Stimulated activated CD4-positive, alpha-beta T cell treated with anti-CD3 and anti-CD28 coated beads, Interleukin-1b, Interleukin-23, amount 100 ng/mL, for 4 hours (primary cell): ENCODE measurements around the gene IL12RB2.

Experiments used
- DNase-seq, 2 donors: peaks; one replicate each; pipeline ENCODE4 v3.0.0-alpha.2; 2020; ENCODE audit warnings: low read depth in 2 of 2

IL12RB2 gene

DNA sequence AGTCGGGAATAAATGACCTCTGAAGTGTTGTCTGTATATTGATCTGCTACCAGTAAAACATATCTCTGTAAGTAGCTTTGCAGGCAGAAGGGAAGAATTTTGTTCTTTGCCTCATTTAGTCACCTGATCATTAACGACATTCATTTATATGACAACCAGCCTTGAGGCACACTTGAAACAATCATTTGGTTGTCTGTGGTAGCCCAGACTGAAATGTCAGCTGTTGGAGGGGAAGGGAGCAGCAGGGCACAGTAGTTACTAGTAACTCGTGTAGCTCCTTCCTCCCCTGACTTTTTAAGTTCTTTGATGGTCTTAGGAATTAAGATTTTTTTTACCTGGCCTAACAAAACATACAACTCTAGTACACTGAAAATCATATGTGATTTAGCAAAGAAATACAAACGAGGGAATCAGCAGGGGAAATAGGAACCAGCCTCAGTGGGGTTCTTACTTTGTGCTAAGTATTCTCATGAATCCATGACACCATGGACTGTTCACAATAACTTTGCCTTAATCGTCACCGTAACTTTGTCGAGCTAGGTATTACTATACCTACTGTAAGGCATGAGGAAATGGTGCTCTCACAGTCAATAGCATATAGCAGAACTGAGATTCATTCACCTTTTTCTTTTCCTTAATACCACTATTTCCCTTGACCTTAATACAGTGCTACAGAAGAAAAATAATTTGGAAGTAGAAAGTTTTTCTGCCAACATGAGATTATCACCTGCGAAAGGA is 6.4 kb downstream of the IL12RB2 start:
- no peak for DNase-seq

DNA sequence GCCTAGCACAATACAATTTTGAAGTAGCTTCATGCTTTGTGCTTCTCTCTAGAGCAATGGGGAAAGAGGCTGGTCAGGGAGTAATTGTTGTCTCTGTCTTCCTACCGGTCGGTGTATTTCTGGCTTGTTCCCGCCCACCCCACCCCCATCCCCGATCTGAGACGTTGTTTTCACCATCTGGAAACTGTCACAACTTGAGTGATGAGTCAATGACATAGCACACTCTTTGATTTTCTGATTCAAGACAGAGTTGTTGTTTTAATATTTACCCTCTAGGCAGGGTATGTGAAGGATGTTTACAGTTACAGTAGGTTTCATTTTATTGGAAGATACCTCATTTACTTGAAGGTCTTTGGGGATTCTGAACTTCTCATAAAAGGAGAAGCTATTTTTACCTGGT is 7.0 kb downstream of the IL12RB2 start:
- no peak for DNase-seq

DNA sequence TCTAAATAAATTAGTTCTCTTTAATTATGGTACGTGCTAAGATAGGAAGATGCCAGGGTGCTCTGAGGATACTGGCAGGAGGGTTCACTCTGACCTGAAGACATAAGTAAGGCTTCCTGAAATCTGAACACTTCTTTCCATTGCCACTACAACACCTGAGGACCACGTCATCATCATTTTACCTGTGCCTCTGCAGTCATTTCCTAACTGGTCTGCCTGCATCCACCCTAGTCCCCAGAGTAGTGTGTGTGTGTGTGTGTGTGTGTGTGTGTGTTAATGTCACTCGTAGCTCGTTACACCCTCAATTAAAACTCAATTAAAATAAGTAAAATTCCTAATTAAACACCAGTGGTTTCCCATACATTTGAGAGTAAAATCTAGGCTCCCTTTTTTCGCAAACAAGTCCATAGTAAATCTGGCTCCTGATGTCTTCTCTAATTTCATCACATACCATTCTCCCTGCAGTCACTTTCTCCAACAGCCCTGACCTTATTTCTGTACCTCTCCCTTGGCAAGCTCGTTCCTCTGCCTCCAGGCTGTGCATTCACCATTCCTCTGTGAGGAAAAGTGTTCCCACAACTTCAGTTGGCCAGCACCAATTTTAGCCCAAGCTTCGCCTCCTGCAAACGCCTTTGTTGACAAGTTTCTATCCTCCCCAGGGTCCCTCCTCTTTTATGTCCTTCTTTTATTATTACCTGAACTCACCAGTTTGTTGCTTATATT is 8.7 kb downstream of the IL12RB2 start:
- DNase-seq = no peak

DNA sequence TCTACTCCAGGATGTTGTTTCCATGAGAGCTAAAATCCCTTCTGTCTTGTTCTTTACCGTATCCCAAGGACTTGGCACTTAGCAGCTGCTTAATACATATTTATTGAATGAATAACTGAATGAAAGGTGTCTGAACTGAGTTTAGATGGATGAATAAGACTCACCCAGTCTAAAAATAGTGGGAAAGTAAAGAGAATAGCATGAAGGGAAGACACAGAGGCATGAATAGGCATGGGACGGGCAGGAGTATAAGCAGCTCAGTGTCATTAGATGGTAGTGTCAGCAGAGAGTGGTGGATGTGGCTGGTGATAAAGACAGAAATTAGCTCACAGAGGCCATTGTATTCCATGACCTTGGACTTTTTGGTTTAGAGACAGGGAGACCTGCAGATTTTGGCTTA is 9.2 kb downstream of the IL12RB2 start:
- DNase-seq = no peak

DNA sequence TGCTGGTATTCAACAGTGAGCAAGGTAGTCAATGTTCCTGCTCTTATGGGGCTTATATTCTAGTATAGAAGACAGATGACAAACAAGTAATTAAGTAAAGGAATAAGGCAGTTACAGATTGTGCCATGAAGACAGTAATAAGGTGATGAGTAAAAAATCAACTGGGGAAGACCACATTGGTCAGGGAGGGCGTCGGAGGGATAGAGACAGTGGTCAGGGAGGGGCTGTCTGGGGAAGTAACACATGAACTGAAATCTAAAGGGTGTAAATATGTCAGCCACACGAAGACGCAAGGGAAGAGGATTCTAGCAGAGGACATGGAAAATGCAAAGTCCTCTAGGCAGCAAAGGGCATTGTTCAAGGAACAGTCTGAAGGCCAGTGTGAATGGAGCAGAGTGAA is 10.1 kb downstream of the IL12RB2 start:
- no peak for DNase-seq

DNA sequence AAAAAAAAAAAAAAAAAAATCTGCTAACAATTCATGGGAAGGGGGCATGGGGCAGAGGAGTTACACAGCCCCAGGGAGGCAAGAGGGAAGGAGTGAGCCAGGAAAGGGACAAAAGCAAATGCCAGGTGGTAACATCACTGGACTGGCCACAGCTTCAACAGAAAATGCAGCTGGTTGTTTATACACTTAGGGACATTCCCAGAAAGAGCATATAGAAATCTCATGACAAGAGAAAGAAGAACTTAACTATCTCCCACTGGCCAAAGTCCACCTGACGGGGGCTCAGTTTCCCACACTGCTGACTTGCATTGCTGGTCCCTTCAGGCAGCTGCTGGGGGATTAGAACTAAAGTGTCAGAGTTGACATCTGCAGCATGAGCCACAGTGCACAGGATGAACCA is 14.8 kb downstream of the IL12RB2 start:
- no peak for DNase-seq

DNA sequence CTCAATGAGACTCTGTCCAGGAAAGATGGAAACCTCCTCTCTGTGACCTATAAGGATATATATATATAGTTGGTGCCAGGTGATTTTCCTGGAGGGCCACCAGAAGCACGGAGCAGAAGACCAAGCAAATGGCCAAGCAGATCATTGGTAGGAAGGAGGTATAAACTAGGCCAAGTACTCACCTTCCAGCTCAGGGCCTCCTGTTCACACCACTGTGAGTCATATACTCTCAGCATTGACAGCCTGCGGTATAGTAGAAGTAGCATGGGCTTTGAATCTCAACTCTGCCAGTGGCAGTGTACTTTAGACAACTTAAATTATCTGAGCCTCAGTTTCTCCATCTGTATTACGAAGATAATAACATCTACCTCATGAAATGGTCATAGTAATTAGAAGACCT is 15.4 kb downstream of the IL12RB2 start:
- DNase-seq = no peak

DNA sequence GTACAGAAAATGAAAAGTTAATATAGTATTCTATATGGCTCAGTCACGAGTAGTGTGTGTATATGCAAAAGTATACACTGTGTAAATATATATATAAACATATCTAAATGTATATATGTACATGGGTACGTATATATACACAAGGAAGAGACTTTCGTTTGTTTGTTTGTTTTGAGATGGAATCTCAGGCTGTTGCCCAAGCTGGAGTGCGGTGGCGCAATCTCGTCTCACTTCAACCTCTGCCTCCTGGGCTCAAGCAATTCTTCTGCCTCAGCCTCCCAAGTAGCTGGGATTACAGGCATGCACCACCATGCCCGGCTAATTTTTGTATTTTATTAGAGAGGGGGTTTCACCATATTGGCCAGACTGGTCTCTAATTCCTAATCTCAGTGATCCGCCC is 16.4 kb downstream of the IL12RB2 start:
- DNase-seq = no peak

DNA sequence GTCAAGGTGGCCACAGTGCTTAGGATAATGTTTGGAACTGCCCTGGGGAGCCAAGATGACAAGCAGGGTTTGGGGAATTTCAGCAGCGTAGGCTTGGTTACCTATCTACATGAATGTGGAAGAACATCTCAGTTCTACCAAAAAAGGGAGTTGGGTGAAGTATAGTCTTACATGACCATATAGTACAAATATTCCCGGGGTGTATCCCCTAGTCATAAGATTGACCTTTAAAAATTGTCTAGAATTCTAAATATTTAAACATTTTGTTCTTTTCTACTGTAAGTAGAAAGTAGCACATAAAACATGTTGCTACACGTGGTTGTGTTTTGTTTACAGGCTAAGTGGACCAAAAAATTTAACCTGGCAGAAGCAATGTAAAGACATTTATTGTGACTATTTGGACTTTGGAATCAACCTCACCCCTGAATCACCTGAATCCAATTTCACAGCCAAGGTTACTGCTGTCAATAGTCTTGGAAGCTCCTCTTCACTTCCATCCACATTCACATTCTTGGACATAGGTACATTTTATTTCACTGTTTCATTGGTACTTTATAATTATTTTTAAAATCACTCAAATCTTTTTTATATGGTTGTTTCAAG is 20.3 kb downstream of the IL12RB2 start:
- no peak for DNase-seq

DNA sequence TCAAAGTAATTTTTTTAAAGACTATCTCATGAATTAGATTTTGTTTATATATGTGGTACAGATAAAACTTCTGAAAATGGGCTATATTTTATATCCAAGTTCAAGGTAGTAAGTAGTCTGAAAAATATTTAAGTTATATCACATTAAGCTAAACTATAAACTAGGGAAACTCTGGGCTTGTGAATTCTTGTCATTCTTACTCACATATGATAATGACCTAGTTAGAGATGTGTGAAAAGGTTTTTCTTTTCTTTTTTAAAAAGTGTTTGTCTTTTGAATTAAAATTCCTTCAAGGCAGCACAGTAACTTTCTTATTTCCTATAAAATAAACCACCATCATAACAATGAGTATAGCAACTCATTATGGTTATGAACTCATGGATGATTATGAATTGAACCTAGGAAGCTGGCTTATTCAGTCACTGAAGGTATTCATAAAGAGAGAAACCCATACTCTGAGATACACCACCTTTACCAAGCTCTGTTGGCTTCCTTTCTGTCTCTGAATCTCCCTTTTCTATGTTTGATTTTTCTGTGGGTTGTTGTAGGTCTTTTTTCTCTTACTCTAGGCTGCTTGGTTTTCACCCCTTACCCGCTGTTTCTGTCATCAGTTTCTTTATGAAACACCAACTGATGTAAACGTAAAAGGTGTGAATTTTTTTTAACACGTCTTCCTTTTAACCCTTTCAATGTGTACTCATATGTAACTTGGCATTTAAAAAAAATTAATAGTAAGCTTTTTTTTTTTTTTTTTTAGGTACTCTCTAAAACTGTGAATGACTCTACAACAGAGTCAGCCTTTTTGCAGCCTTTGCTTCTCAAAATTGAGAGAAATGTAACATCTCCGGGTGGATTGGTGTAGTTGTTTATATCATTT is 25.2 kb downstream of the IL12RB2 start:
- no peak for DNase-seq

DNA sequence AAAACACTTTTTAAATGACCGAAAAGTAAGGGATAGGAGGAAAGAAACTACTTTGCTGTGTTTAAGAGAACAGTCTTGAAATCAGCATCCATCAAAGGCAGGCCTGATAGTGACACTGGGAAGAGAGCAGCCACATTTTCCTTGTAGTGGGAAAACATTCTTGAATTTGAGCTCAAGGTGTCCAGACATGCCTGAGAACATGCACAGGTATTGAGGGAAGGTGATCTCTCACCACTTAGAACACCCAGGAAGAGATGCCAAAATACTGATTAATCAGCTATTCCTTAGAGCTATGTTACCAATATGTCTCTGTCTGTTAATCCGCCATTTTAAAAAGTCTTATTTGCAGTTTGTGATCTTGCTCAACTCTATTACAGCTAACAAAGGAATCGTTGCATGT is 25.9 kb downstream of the IL12RB2 start:
- no peak for DNase-seq

DNA sequence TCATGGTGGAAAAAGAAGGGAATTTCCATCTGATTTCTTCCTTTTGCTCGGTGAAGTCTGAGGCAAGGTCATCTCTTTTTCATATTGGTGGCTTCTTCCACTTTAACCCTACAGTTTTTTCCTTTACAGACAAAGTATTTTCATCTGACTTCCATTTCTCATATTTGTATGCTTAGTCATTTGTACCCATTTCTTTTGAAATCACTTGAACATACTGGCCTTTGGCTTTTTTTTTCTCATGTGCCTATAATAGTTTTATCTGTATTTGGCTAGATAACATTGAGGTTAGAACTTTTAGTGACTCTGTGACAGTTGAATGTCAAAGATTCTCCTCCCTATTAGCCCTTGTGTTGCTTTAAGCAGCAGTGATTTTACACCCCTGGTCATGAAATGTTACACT is 27.7 kb downstream of the IL12RB2 start:
- no peak for DNase-seq

DNA sequence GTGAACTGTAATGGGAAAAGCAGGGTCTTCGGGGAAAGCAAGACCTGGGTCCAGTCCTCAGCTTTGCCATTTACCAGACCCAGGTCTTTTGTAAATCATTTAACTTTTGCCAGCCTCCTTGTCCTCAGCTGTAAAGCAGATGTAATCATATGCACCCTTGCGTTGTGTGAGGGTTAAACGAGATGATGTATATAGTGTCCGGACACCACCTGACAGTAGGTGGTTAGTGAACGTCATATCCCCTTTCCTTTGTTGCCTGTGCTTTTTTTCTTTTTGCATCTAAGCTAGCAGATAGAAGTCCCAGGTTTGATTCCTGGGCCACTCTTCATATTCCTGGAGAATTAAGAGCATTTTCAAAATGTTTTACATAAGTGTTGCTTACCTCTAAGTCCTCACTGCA is 28.5 kb downstream of the IL12RB2 start:
- no peak for DNase-seq

DNA sequence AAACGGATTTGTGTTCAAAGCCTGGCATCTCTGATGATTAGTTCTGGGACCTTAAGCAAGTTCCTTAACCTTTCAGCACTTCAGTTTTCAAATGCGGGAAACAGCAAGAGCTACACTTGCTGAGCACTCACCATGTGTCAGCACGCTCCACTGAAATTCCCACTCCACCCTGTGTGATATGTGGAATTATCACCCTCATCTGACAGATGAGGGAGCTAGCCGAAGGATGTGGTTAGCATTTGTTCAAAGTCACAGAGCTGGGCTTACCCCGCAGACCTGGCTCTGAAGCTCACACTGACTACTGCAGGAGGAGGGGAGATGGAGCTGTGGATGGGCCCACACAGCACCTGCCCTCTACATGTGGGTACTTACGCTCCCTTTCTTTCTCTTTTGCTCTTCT is 29.1 kb downstream of the IL12RB2 start:
- DNase-seq = no peak

DNA sequence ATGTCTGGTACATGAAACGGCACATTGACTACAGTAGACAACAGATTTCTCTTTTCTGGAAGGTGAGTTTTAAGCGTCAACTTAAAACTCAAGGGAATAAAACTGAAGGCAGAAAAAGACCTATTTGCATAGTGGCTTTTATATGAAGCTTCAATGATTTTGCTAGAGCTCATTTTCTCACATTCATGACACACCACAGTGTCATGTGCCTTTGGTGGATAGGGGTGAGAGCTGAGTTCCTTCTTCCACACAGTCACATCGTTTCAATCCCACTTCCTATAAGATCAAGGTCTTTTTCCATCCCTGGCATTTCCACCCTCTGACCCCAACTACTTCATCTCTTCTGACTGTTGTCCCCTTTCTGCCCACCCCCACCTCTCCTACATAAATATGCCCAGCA is 31.0 kb downstream of the IL12RB2 start:
- no peak for DNase-seq

DNA sequence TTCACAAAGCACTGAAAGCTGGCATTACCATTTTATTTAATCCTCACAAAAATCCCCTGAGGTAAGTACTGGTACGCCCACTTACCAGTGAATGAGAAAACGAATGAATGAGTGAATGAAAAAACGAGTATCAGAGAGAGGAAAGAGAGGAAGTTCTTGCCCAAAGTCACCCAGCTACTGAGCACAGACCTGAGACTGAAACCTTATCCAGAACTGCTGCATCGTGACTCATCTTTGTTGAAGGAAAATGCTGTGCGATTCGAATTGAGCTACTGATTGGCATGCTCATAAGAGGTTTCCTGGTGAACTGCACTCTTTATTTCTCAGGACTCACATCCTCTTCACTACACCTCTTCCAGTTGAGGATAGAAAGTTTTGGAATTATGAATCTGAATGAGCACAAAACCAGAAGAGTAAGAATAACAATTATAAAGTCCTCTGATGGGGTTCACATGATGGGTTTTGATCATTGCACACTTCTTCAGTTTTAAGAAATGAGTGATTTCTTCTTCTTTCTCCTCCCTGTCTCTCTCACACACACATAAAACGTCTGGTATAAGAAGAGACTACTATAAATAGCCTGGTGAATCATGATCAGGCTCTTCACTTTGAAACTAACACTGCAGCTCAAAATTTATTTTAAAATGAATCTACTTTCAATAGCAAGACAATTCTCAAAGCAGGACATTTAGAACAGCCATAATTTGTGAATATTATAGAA is 32.1 kb downstream of the IL12RB2 start:
- DNase-seq = no peak

DNA sequence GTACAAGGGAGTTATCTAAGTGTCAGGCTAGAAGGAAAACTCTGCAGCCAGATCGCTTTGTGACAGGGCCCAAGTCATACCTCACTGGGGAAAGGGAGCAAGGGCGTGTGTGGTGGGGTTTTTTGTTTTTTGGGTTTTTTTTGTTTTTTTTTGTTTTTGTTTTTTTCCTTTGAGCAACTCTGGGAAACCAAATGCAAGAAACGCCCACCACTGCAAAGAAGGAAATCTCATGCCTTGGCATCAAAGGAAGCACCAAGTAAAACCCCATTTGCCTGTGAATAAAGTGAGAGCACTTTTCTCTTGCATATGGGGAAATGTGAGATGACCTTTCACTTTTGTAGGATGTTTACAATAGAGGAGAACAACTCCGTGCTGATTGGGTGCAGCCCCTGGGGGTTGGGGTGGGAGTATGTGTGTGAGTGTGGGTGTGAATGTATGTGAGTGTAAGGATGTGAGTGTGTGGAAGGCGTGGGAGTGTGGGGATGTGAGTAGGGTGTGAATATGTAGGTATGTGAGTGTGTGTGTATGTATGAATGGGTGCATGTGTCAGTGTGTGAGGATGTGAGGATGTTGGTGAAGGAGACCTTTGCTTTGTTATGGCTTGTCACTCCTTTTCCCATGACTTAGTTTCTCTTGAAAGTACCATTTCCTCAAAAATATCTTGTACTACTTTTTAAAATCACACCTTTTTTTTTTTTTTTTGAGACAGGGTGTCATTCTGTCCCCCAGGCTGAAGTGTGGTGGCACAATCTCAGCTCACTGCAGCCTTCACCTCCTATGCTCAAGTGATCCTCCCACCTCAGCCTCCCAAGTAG is 34.6 kb downstream of the IL12RB2 start:
- no peak for DNase-seq

DNA sequence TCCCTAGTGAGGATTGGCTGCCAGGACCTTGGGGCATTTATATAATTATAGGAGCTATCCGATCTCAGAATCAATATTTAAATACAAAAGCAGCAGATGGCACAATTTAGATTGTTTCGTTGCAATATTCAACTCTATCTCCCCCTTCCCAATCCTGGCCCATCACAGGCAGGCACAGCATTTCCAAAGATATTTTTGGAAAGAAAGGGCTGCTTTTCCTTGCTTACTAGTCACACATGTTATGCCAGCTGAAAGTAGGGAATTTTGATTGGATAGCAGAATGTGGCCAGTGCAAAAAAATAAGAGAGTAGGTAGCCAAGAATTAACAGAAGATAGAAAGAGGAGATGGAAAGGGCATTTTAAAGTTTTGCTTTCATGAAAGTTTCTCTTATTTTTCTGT is 37.9 kb downstream of the IL12RB2 start:
- no peak for DNase-seq

DNA sequence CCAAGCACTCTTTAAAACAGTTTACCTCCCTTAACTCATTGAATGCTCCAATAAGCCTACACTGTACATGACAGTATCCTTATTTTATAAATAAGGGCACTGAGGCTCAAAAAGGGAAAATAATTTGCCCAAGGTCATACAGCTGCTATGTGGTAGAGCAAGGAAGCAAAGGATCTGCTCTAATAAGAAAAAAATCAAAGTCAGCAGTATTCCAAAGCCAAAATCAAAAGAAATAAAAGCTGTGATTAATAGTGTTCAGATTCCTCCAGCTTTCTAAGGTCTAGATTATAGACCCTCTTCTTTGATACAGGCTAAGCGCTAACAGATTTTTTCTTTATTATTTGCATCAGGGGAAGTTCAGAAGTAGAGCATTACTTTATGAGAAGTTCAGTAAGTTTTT is 39.3 kb downstream of the IL12RB2 start:
- DNase-seq = no peak

DNA sequence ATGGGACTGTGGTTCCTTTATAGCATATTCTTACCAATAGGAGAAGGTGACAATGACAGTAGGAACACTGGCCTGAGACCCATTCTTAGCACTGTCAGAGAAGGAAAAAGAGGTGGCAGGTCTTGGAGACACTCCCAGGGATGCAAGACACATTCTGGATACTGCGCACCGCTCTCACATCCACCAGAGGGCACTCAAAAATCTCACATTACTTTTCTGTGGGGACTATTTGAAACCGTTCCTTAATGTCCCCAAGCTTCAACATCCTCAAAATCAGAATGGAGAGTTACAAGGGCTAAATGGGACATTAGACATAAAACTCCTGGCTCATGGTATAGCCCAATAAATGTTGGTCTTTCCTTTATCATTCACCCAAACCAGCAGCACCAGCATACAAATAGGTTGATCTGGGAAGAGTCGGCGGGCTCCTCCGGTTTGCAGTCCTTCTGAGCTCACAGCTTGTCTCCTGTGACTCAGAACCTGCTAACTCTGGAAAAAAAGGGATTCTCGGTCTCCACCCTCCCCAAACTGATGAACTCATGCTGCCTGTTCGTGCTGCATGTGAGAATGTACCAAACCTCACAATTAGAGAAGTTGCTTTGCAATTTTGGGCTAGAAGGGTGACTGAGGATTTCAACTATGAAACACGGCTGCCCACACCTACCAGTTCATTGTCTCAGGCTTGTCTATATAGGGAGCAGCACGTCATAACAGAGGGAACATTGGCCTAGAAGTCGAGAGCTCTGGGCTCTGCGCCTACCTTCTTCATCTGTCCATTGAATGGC is 40.2 kb downstream of the IL12RB2 start:
- no peak for DNase-seq
